IMR-90 (cell line): ENCODE results near the gene PSENEN.

ENCODE experiments used
- BHLHE40 ChIP-seq: fragments of 150-350 bp; IDR thresholded peaks from 2 replicates; pipeline ENCODE4 v1.6.1; 2016; ENCODE audit warnings: mild to moderate bottlenecking, low read depth, low read length
- CEBPB ChIP-seq: IDR thresholded peaks from 2 replicates; pipeline ENCODE4 v1.6.1; 2012; ENCODE audit warnings: low read depth, low read length, improper control_type of control experiment
- CTCF ChIP-seq: conservative IDR thresholded peaks from 2 replicates; pipeline ENCODE4 v1.5.1; 2012; ENCODE audit warnings: mild to moderate bottlenecking, low read depth, low read length, improper control_type of control experiment
- FOS ChIP-seq: fragments of 150-350 bp; IDR thresholded peaks from 2 replicates; pipeline ENCODE4 v1.6.1; 2016; ENCODE audit warnings: low read depth, low read length
- MXI1 ChIP-seq: IDR thresholded peaks from 2 replicates; pipeline ENCODE4 v1.6.1; 2012; ENCODE audit warnings: low read depth, mild to moderate bottlenecking, low read length, moderate library complexity, borderline replicate concordance
- POLR2A ChIP-seq: IDR thresholded peaks from 2 replicates; pipeline ENCODE4 v1.6.1; 2012; ENCODE audit warnings: mild to moderate bottlenecking, low read depth, low read length
- RAD21 ChIP-seq: IDR thresholded peaks from 2 replicates; pipeline ENCODE4 v1.6.1; 2012; ENCODE audit warnings: low read length, improper control_type of control experiment
- RCOR1 ChIP-seq: IDR thresholded peaks from 2 replicates; pipeline ENCODE4 v1.6.1; 2012; ENCODE audit warnings: mild to moderate bottlenecking, low read length, improper control_type of control experiment; ENCODE audit not compliant: insufficient replicate concordance
- RFX5 ChIP-seq: IDR thresholded peaks from 2 replicates; pipeline ENCODE4 v1.8.0; 2012; ENCODE audit warnings: low read depth, mild to moderate bottlenecking, low read length, moderate library complexity
- SMC3 ChIP-seq: fragments of 150-350 bp; IDR thresholded peaks from 2 replicates; pipeline ENCODE4 v1.6.1; 2016; ENCODE audit warnings: low read depth, mild to moderate bottlenecking, antibody characterized with exemption, low read length, moderate library complexity
- TF ChIP-seq, protein P1 (sequence below): fragments of 150-350 bp; IDR thresholded peaks from 2 replicates; pipeline ENCODE4 v1.6.1; 2017; ENCODE audit warnings: mild to moderate bottlenecking, antibody characterized with exemption, low read length, low read depth
- TF ChIP-seq, protein P2 (sequence below): fragments of 150-350 bp; IDR thresholded peaks from 2 replicates; pipeline ENCODE4 v1.6.1; 2016; ENCODE audit warnings: low read depth, mild to moderate bottlenecking, low read length, moderate library complexity, borderline replicate concordance

DNA sequence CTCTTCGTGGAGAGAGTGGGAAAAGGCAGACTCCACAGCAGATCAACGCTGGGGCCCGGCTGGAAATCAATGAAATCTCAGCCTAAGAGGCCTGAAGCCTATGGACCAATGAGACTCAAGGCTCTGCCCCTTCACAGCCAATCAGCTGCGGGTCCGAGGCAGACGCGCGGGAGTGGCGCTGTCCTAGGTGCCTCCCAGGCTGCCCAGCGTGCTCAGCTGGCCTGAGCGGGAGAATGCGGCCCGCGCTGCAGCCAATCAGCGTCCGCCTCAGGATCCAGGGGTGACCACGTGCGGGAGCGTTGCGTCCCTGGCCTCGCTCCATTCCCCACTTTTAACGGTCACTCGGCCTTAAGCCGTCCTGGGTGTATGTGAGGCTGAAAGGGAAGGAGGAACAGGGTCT is 41.2 kb upstream of the PSENEN start, which contains the start of gene ZBTB32:
- no peak for TF ChIP-seq CTCF
- no peak for TF ChIP-seq RAD21
- TF ChIP-seq SMC3, result no peak
- no peak for TF ChIP-seq CEBPB
- TF ChIP-seq POLR2A, result no peak
- no peak for TF ChIP-seq FOS
- no peak for TF ChIP-seq RCOR1
- TF ChIP-seq, protein P1, sequence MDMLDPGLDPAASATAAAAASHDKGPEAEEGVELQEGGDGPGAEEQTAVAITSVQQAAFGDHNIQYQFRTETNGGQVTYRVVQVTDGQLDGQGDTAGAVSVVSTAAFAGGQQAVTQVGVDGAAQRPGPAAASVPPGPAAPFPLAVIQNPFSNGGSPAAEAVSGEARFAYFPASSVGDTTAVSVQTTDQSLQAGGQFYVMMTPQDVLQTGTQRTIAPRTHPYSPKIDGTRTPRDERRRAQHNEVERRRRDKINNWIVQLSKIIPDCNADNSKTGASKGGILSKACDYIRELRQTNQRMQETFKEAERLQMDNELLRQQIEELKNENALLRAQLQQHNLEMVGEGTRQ, result 0 out of 2 replicates have a peak, but pooled peaks have one; percentile 10
- TF ChIP-seq, protein P2, sequence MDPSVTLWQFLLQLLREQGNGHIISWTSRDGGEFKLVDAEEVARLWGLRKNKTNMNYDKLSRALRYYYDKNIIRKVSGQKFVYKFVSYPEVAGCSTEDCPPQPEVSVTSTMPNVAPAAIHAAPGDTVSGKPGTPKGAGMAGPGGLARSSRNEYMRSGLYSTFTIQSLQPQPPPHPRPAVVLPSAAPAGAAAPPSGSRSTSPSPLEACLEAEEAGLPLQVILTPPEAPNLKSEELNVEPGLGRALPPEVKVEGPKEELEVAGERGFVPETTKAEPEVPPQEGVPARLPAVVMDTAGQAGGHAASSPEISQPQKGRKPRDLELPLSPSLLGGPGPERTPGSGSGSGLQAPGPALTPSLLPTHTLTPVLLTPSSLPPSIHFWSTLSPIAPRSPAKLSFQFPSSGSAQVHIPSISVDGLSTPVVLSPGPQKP, result no peak
- TF ChIP-seq BHLHE40, result no peak
- 0 out of 2 replicates have a peak, but pooled peaks have one; percentile 10 for TF ChIP-seq RFX5
- TF ChIP-seq MXI1, result peak; percentile 60; the same call in 1 of the 2 replicates
